GM21528 (cell line): ENCODE measurements around the gene CHERP.
"Not testable (repeated sequence)": the region's sequence is repeated elsewhere in the genome, so short reads cannot be mapped to it uniquely, and the experiment has no call there.

Experiments used
- ATAC-seq: cut with Tn5 transposase; IDR thresholded peaks from one replicate; pipeline ENCODE4 v1.9.1; 2021; ENCODE audit warnings: mild to moderate bottlenecking, moderate library complexity; ENCODE audit not compliant: unreplicated experiment, low FRiP score

The CHERP gene

DNA sequence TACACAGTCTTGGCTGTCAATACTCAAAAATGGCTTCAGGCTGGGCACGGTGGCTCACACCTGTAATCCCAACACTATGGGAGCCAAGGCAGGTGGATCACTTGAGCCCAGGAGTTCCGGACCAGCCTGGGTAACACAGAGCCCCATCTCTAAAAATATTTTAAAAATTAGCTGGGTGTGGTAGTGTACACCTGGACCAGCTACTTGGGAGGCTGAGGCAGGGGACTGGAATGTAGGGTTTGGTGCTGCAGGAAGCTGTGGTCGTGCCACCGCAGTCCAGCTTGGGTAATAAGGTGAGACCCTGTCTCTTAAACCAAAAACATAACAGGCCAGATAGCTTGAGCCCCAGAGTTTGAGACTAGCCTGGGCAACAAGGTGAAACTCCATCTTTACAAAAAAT lies 6.7 kb upstream of the CHERP start:
- ATAC-seq, result no peak

DNA sequence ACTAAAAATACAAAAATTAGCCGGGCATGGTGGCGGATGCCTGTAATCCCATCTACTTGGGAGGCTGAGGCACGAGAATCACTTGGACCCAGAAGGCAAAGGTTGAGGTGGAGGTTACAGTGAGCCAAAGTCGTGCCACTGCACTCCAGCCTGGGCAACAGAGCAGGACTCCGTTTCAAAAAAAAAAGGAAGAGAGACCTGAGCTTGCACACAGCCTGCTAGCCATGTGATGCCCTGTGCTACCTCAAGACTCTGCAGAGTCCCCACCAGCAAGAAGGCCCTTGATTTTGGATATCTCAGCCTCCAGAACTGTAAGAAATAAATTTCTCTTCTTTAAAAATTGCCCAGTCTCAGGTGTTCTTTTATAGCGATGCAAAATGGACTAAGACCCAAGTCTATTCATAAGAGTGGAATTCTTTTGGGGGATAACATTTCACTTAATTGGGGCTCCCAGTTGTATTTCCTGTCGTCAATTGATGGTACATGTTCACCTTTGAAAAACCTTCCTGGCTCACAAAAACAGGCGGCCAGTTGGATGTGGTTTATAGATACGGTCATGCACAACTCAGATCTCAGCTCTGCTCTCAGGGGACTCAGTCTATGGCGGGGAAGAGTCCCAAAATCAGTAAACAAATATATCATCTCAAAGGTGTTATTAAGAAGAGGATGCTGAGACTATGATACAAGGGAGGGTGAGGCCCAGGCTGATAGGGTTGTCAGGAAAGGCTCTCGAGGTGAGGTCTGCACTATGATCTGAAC lies 2.4 kb upstream of the CHERP start:
- ATAC-seq, result no peak

DNA sequence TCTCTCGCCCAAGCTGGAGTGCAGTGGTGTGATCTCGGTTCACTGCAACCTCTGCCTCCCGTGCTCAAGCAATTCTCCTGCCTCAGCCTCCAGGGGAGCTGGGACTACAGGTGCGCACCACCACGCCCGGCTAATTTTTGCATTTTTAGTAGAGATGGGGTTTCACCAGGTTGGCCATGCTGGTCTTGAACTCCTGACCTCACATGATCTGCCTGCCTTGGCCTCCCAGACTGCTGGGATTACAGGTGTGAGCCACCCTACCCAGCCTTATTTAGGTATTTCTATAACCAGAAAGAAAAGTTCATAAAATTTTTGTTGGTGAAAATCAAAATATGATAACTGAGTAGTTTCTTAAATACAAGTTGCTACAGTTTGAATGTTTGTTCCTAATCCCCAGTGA lies 1.5 kb upstream of the CHERP start:
- not testable (repeated sequence) for ATAC-seq

DNA sequence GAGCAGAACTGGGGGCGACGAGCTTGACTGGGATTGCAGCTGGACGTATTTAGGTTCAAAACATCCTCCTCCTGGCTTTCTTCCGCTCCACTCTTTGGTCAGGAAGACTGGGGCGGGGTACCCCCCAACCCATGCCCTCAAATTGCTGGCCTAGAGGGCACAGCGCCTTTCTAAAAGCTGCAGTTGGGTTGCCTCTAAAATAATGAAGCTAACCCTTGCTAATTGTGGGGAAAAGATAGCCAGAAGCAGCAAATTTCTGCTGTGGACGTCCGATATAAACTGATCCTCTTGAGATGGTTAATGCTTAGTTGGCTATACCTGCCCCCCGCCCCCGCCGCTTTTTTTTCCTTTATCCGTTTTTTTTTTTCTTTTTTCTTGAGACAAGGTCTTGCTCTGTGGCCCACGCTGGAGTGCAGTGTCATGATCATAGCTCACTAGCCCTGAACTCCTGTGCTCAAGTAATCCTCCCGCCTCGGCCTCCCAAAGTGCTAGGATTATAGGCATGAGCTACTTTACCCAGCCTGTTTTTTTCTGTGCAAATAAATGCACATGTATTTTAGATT lies 754 bp upstream of the CHERP start:
- no peak for ATAC-seq

DNA sequence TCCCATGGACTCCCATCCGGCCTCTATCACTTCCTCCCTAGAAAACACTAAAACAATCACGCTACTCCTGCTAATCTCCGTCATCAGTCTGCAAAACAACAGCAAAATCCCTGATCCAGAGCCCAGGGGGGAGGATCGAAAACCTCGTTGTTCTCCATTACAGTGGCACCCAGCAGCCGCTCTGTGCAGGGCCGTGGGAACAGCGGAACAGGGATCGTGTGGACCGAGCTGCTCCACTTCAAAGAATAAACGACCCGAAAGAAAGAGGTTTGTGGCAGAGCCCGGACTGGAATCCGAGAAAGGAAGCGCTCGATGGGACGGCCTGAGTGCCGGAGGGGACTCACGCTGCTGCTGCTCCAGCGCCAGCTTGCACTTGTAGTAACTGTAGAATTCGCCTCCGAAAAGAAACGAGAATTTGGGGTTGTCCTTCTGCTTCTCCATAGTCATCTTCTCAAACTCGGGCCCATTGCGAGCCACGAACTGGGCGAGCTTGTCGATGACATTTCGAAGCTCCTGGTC lies 652 bp downstream of the CHERP start:
- peak; percentile 9 for ATAC-seq

DNA sequence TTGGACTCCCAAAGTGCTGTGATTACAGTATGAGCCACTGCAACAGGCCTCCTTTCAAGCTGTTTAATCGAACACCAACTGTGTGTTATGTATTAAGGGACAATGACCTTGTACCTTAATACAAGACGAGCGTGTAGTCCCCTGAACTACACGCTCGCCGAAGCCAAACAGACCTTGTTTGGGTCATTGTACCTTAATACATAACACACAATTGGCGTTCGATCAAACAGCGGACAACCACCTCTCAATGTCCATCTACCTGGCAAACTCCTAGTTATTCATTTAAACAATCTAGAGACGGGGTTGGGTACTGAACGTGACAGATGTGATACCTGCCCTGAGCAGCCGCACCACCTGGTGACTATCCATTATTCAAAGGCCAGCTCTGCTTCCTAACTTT lies 1.3 kb downstream of the CHERP start:
- ATAC-seq, result no peak

DNA sequence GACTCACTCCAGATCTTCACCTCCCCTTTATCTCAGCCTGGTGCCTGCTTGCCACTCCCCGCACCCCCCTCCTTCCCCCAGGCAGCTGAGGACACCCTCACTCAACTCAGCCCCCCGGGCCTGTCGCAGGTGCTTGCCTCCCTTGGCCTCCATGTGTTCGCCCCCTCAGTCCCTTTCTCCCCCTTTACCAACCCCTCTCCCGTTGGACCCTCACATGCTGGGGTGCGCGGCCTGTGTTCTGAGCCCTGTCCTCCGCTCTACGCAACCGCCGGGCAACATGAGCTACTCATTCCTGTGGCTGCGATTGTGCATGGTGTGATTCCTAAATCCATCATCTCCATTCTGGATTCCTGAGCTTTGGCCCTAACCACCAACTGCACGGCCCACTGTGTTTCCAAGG lies 5.1 kb downstream of the CHERP start:
- no peak for ATAC-seq

DNA sequence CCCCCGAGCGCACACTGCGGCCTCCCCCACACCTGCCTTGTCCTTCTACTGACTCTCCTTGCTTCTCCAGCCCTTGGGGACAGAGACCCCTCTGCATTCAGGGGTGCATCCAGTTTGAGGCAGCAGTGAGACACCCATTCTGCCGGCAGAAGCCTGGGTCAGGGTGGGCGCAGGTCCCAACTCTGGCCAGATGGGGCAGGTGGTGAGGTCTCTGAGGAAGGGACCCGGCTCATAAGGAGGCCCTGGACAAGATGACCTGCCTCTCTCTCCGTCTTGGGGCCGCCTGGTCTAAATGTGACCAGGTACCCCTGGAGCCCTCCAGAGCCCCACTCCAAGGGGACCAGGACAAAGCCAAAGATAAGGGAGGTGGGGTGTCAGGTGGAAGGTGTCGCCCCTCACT lies 6.1 kb downstream of the CHERP start:
- ATAC-seq, result no peak

DNA sequence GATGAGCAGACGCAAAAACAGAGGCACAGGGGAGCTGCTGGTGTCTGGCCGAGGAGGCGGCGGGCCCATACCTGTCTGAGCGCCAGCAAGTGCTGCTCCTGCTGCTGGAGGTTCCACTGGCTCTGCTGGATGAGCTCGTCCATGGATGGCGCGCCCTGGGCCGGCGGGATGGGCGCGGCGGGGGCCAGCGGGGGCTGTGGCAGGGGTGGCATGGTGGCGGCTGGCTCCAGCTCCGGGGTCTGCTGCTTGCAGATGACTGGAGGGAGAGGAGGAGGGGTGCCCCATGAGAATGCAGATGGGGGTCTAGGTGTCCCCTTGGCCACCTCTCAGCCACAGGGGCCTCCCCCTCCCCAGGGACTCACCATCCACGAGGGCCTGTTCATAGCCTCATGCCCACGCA lies 6.9 kb downstream of the CHERP start:
- ATAC-seq, result no peak

DNA sequence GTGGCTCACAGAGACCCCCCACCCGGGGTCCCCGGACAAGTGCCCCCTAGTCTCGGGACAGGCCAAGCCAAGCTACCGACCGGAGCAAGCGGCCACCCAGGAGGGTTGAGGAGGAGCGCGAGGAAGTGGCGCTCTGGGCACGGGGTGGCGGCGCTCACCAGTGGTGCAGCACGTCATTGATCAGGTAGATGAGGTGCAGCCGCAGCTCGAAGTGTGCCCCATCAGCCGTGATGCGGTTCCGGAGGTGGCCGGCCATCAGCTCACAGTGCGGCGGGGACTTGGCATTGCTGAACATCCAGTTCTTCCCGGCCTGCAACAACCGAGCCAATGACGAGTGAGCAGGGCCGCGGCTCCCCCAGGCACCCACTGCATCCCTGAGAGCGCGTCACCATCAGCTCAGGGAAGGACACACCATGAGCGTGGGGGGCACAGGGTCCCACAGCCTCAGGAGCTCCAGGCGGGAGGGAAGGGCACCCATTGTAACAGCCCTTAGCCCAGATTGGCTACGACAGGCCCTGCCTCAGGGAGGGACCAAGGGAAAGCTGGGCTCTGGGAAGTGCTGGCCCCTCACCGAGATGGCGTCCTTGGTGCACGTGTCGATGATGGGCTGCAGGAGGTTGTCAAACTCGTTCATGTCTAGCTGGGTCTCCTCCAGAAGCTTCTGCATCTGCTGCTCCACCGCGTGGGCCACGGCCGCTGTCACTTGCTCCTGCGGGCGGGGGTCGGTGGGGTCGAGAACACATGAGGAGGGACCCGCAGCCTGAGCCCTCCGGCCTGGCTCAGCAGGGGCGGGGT lies 9.6 kb downstream of the CHERP start:
- no peak for ATAC-seq

DNA sequence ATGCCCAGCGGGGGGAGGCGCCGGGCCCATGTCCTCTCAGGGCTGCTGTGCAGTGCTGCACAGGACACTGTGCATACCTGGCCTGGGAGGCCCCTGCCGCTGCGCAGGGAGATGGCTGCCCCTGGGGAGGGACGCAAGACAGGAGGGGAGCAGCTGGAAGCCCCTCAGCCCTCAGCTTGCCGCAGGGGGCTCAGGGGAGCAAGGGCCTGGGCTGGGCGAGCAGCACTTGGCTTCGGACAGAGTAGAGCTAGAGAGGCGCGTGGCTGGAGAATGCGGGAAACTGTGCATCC lies 10.9 kb downstream of the CHERP start:
- ATAC-seq, result no peak

DNA sequence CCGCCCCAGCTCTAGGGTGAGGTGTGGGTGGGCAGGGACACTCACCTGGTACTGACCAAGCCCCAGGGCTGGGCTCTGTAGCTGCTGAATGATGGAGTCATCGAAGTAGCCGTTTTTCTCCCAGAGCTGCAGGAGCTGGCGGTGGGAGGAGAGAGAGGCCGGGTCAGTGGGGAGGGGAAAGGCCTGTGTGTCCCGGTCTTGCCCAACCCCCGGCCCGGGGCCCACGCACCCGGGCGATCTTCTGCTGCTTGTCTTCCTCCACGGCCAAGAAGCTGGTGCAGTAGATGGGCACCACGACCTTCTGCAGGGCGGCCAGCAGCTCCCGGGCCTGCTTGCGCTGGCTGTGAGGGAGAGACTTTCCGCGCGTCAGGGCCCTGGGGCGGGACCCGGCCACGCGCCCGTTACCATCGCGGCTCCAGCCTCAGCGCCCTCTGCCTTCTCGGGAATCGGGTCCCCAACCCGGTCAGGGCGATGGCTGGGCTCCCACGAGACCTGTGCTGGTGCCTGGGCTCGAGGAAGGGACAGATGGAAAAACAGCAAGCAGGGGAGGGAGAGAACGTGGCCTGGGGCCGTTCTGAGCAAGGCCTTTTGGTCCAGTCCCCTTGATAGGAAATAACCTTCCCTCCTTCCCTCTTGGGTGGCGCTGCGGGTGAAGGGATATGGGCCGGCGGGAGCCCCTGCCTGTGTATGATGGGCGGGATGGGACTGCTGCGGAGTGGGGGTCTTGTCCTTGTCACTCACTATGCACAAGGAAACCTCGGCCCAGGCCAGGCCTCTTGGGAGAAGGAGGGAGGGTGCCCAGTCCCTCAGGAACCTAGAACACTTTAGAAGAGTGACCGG lies 11.5 kb downstream of the CHERP start:
- ATAC-seq, result no peak

DNA sequence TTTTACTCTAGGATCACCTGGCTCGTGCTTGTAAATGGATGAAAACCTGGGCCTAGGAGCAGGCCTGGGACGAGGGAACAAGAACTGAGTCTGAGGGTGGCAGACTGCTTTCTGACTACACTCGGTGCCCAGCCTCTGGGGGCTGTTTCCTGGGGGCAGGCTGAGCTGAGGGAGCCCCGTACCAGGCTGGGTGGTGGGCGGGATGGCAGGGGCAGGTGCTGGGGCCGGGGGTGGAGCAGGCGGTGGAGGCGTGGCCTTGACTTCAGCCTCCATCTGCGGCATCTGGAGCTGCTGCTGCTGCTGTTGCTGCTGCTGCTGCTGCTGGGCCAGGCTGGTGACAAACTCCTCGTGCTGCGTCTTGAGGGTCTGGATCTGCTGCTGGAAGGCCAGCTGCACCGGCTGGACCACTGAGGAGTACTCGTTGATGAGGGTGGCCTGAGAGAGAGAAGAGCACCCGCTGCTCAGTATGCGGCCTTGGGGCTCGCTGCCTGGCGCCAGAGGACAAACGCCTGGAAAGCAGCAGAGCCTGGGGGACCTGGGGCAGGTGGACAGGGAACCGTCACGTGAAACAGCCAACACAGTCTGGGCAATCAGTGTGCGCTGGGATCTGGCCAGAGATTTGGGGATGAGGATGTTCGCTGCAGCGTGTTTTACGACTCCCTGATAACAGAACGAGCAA lies 12.6 kb downstream of the CHERP start:
- no peak for ATAC-seq

DNA sequence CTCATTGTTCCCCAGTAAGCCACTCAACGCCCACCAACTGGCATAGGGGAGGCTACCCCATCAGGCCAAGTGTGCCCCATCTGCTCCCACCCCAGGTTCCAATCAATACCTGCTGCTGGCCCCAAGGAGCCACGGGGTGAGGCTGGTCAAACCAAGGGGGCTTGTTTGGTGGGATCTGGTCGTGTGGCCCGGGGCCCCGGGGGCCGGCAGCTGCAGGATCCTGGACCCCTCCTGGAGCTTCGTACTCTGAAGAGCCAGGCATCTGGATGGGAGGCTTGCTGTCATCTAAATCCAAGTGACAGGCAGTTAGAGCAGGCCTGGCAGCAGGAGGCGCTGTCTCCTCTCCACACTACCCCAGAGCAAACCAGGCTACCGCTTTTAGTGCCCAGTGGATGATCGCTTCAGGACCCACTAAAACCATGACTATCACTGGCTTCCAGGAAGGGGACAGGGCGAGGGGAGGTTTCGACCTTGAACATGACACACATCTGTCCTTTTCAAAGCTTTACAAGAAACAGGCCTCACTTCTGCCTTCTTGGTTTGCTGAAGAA lies 14.2 kb downstream of the CHERP start:
- no peak for ATAC-seq

DNA sequence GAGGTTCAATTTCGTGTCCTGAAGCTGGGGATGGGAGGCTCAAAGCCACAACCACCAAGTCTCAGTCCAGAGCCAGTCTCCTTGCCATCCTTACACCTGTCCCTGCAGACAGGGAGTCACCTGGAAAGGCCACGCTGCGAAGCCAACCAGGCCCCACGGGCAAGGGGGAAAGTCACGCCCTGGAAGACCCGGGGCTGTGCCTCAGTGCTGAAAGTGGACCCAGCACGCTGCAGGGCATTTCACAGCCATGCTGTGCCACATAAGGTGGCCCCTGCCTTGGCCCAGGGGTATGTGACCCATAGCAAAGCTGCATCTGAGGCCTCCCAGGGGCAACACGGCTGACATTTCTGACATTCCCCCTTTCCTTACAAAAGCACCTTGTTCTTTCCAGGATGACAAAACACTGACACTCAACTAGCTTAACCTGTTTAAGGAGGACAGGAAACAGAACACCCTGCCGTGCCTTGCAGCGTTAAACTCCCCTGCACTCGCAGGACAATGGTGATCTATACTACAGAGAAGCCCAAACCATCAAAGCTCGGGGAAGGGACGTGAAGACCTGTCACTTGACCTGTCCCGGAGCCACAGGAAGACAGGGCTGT lies 14.8 kb downstream of the CHERP start:
- no peak for ATAC-seq

DNA sequence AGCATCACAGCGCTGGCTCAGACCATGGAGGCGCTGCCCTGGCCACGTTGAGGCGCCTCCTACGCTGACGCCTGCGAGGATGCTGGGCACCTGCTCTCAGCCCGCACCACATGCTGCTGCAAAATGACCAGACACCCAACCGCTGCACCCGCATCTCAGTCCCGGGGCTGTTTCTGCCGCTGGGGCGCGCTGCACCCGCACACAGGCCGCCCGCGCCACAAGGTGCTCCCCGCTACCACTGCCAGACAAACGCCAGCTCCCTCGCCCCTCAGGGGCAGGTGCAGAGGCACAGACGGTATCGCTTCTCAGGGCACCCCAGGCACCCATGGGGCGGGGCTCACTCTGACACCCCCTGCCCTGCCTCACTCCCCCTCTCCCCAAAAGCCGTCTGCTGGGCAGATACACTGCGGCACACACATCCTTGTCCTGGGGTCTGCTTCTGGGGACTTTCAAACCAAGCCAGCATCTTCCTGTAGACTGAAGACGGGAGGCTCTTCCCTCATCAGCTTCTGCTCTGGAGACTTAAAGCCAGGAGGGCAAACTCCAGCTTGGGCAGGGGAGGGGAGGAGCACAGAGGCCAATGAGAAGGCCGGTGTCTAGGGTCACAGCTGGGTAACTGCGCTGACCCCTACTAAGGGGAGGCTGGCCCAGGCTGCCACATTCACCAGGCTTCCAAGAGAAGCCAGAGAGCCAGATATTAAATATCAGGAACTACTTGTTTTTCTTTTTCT lies 16.3 kb downstream of the CHERP start:
- ATAC-seq, result no peak

DNA sequence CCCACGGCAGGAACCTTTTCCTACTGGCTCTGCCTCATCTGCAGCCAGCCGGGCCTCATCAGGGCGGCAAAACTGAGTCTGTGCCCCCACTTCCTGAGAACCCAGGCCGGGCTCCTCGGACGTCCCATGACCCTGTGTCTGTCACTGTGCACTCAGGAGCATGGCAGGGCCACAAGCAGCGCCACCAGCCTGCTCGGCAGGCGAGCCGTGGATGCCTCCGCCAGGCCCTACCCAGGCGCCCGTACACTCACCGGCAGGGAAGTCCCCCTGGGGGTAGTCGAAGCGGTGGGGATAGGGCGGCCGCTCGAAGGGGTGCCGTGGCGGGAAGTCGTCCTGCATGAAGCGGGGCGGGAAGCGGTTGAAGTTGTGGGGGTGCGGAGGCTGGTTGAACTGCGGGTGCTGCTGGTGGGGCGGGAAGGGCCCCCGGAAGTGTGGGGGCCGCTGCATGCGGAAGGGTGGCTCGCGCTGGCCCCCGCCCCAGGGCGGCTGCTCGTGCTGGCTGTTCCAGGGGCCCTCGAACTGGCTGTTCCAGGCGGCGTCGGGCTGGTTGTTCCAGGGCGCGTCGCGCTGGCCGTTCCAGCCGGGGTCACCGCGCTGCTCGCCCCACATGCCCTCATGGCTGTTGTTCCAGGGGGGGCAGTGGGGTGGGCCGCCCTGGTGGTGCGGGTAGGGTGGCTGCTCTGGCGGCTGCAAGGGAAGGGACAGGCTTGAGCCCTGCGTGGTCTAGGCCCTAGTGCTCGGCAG lies 17.1 kb downstream of the CHERP start:
- ATAC-seq, result no peak
